H1 (cell line): ENCODE measurements around the gene ARHGAP15. TPM values are rescaled to one million over a fixed set of nuclear protein-coding genes. Genes with fewer than 3 reads are reported as not detected.

Experiments
- CTCF ChIA-PET: fragments of 300-600 bp; sonication (Branson Sonifier 250); formaldehyde crosslinking; loops from one replicate; lab custom pipeline; 2021; ENCODE audit not compliant: partially characterized antibody; lab: Charles Lee
- POLR2A ChIA-PET: fragments of 300-600 bp; sonication (Branson Sonifier 250); formaldehyde crosslinking; loops from one replicate; lab custom pipeline; 2021; ENCODE audit warnings: inconsistent platforms; ENCODE audit not compliant: partially characterized antibody; lab: Charles Lee
- DNase-seq, 2 experiments: peaks; one replicate each; pipeline versions ENCODE4 v3.0.0 to v3.0.0-alpha.2; 2010 to 2022; ENCODE audit warnings: low spot score in 2 of 2, low read depth in 1 of 2, mixed read lengths in 1 of 2
- FAIRE-seq: peaks from 2 replicates; lab custom pipeline; 2011; peaks lifted over from hg19 to GRCh38; lab: Jason Lieb, UNC
- H2AFZ ChIP-seq: 2 replicates; pipeline ENCODE4 v1.8.1; 2012; ENCODE audit warnings: low read length, inconsistent platforms
- H2AK5ac ChIP-seq: 2 replicates; pipeline ENCODE4 v1.6.1; 2013; ENCODE audit warnings: low read depth, low read length
- H2BK120ac ChIP-seq: replicated peaks from 2 replicates; pipeline ENCODE3; 2013; ENCODE audit warnings: low read depth, low read length, inconsistent platforms
- H2BK12ac ChIP-seq: 2 replicates; pipeline ENCODE4 v1.6.1; 2013; ENCODE audit warnings: low read depth, low read length
- H2BK15ac ChIP-seq: 2 replicates; pipeline ENCODE4 v1.6.1; 2013; ENCODE audit warnings: low read length
- H2BK20ac ChIP-seq: 2 replicates; pipeline ENCODE4 v1.6.1; 2013; ENCODE audit warnings: low read length
- H2BK5ac ChIP-seq: 2 replicates; pipeline ENCODE4 v1.6.1; 2013; ENCODE audit warnings: low read depth, low read length
- H3K14ac ChIP-seq: 2 replicates; pipeline ENCODE4 v1.6.1; 2013; ENCODE audit warnings: inconsistent platforms; ENCODE audit not compliant: insufficient read length
- H3K18ac ChIP-seq: 2 replicates; pipeline ENCODE4 v1.6.1; 2013; ENCODE audit warnings: low read length; ENCODE audit errors: extremely low read depth
- H3K23ac ChIP-seq: 2 replicates; pipeline ENCODE4 v1.6.1; 2013; ENCODE audit warnings: inconsistent platforms; ENCODE audit not compliant: insufficient read length
- H3K23me2 ChIP-seq: 2 replicates; pipeline ENCODE4 v1.6.1; 2013; ENCODE audit warnings: low read depth, low read length
- H3K27ac ChIP-seq: 2 replicates; pipeline ENCODE4 v1.6.1; 2011; ENCODE audit warnings: low read depth, low read length, inconsistent platforms
- H3K27me3 ChIP-seq, 4 experiments: replicated peaks in 1 of 4; 1 replicate in 1 of 4; 2 replicates in 3 of 4; pipeline versions ENCODE4 v1.6.1 to v1.8.1; 2011 to 2013; ENCODE audit warnings: low read length in 3 of 4, mild to moderate bottlenecking in 3 of 4, inconsistent platforms in 2 of 4, mixed read lengths in 2 of 4, moderate library complexity in 1 of 4; ENCODE audit not compliant: control insufficient read depth in 3 of 4, insufficient read depth in 3 of 4; ENCODE audit errors: extremely low read depth in 1 of 4
- H3K36me3 ChIP-seq, 4 experiments: 2 replicates each; pipeline versions ENCODE4 v1.6.1 to v1.8.1; 2011 to 2013; ENCODE audit warnings: mild to moderate bottlenecking in 4 of 4, low read length in 3 of 4, moderate library complexity in 2 of 4, control low read depth in 1 of 4, inconsistent platforms in 1 of 4; ENCODE audit not compliant: insufficient read depth in 4 of 4, control insufficient read depth in 2 of 4
- H3K4ac ChIP-seq: replicated peaks from 2 replicates; pipeline ENCODE3; 2013; ENCODE audit warnings: low read length, low read depth, mixed read lengths, inconsistent platforms; ENCODE audit not compliant: insufficient read length
- H3K4me1 ChIP-seq, 4 experiments: replicated peaks in 1 of 4; 1 replicate in 1 of 4; 2 replicates in 3 of 4; pipeline versions ENCODE4 v1.6.1 to v1.8.1; 2011 to 2013; ENCODE audit warnings: low read length in 3 of 4, inconsistent platforms in 2 of 4, mixed read lengths in 1 of 4; ENCODE audit not compliant: insufficient read depth in 4 of 4, control insufficient read depth in 3 of 4
- H3K4me2 ChIP-seq, 2 experiments: 2 replicates each; pipeline versions ENCODE4 v1.6.1 to v1.8.1; 2011 to 2013; ENCODE audit warnings: low read depth in 2 of 2, low read length in 2 of 2, control low read depth in 1 of 2, inconsistent platforms in 1 of 2, mild to moderate bottlenecking in 1 of 2; ENCODE audit not compliant: insufficient read depth in 1 of 2
- H3K4me3 ChIP-seq, 4 experiments: fragments of 200-600, 300-600 bp in 1 of 4; sonication (generic), shearing (Covaris generic), sonication (Bioruptor Twin) in 1 of 4; 2 replicates each; pipeline versions ENCODE4 v1.5.1 to v1.8.1; 2011 to 2016; ENCODE audit warnings: low read length in 4 of 4, low read depth in 3 of 4, control low read depth in 2 of 4, inconsistent platforms in 2 of 4, mild to moderate bottlenecking in 2 of 4, mixed read lengths in 1 of 4, moderate library complexity in 1 of 4; ENCODE audit not compliant: insufficient read depth in 2 of 4; ENCODE audit errors: extremely low read depth in 1 of 4
- H3K56ac ChIP-seq: replicated peaks from 2 replicates; pipeline ENCODE3; 2013; ENCODE audit warnings: low read depth, mild to moderate bottlenecking, mixed read lengths, low read length, inconsistent platforms; ENCODE audit not compliant: insufficient read length
- H3K79me1 ChIP-seq: 2 replicates; pipeline ENCODE4 v1.6.1; 2013; ENCODE audit warnings: low read depth, low read length, control low read depth
- H3K79me2 ChIP-seq, 2 experiments: 2 replicates each; pipeline versions ENCODE4 v1.6.1 to v1.8.1; 2012 to 2013; ENCODE audit warnings: low read length in 2 of 2, mild to moderate bottlenecking in 2 of 2, inconsistent platforms in 1 of 2; ENCODE audit not compliant: insufficient read depth in 2 of 2, control insufficient read depth in 1 of 2
- H3K9ac ChIP-seq, 4 experiments: replicated peaks in 1 of 4; 1 replicate in 1 of 4; 2 replicates in 3 of 4; pipeline versions ENCODE4 v1.6.1 to v1.8.1; 2011 to 2013; ENCODE audit warnings: low read depth in 3 of 4, low read length in 3 of 4, control low read depth in 2 of 4, mild to moderate bottlenecking in 2 of 4, moderate library complexity in 2 of 4, inconsistent platforms in 1 of 4; ENCODE audit errors: extremely low read depth in 1 of 4
- H3K9me3 ChIP-seq, 2 experiments: 2 replicates each; pipeline versions ENCODE4 v1.6.1 to v1.8.1; 2012 to 2013; ENCODE audit warnings: mild to moderate bottlenecking in 2 of 2, moderate library complexity in 2 of 2, control low read depth in 1 of 2, inconsistent platforms in 1 of 2, low read depth in 1 of 2, low read length in 1 of 2, mixed read lengths in 1 of 2; ENCODE audit not compliant: insufficient read depth in 2 of 2
- H4K20me1 ChIP-seq, 2 experiments: replicated peaks in 1 of 2; 2 replicates each; pipeline versions ENCODE3 to v1.8.1; 2011 to 2013; ENCODE audit warnings: inconsistent platforms in 2 of 2, low read length in 2 of 2, mild to moderate bottlenecking in 1 of 2; ENCODE audit not compliant: insufficient read depth in 2 of 2, control insufficient read depth in 1 of 2
- H4K5ac ChIP-seq: 2 replicates; pipeline ENCODE4 v1.6.1; 2013; ENCODE audit warnings: low read length, low read depth, mixed read lengths, inconsistent platforms; ENCODE audit not compliant: insufficient read length
- H4K8ac ChIP-seq: 2 replicates; pipeline ENCODE4 v1.8.0; 2013; ENCODE audit warnings: mild to moderate bottlenecking, moderate library complexity, low read length, inconsistent platforms; ENCODE audit not compliant: insufficient read depth; ENCODE audit errors: extremely low read depth
- H4K91ac ChIP-seq: replicated peaks from 2 replicates; pipeline ENCODE3; 2013; ENCODE audit warnings: low read length, mixed read lengths, inconsistent platforms; ENCODE audit not compliant: insufficient read length
- CBX8 ChIP-seq: fragments of 300-800, 300-1000 bp; sonication (generic); IDR thresholded peaks from 2 replicates; pipeline ENCODE4 v1.7.1; 2016; ENCODE audit warnings: low read depth, low read length, borderline replicate concordance
- HDAC2 ChIP-seq, 2 experiments: fragments of 300-600 bp in 1 of 2; sonication (generic) in 1 of 2; IDR thresholded peaks; 2 replicates each; pipeline ENCODE4 v1.6.1; 2011 to 2012; ENCODE audit warnings: low read depth in 2 of 2, low read length in 2 of 2, mild to moderate bottlenecking in 2 of 2, moderate library complexity in 2 of 2, borderline replicate concordance in 1 of 2, inconsistent platforms in 1 of 2
- KDM1A ChIP-seq: fragments of 200-600, 300-600 bp; sonication (generic); IDR thresholded peaks from 2 replicates; pipeline ENCODE4 v1.7.1; 2016; ENCODE audit warnings: mild to moderate bottlenecking, low read length, borderline replicate concordance
- NANOG ChIP-seq: IDR thresholded peaks from 2 replicates; pipeline ENCODE4 v1.6.1; 2011; ENCODE audit warnings: low read length, low read depth, mild to moderate bottlenecking, inconsistent platforms; ENCODE audit not compliant: insufficient read depth, poor library complexity, severe bottlenecking
- PHF8 ChIP-seq: fragments of 200-600 bp; sonication (generic); conservative IDR thresholded peaks from 2 replicates; pipeline ENCODE4 v1.7.1; 2012; ENCODE audit warnings: low read depth, mild to moderate bottlenecking, inconsistent platforms, low read length, moderate library complexity
- POLR2A ChIP-seq, 2 experiments: IDR thresholded peaks; 1 replicate in 1 of 2; 2 replicates in 1 of 2; pipeline ENCODE4 v1.6.1; 2011; ENCODE audit warnings: low read depth in 2 of 2, low read length in 2 of 2, mild to moderate bottlenecking in 2 of 2; ENCODE audit errors: control extremely low read depth in 1 of 2
- POLR2AphosphoS5 ChIP-seq: IDR thresholded peaks from 2 replicates; pipeline ENCODE4 v1.6.1; 2011; ENCODE audit warnings: low read depth, low read length
- POU5F1 ChIP-seq: IDR thresholded peaks from 2 replicates; pipeline ENCODE4 v1.6.1; 2011; ENCODE audit warnings: low read depth, mild to moderate bottlenecking, low read length, moderate library complexity
- RNF2 ChIP-seq: fragments of 200-900, 300-1000 bp; sonication (generic); IDR thresholded peaks from 2 replicates; pipeline ENCODE4 v1.7.1; 2016; ENCODE audit warnings: borderline replicate concordance, low read depth, mild to moderate bottlenecking, antibody characterized with exemption, low read length; ENCODE audit not compliant: poor library complexity, severe bottlenecking; ENCODE audit errors: missing control alignments
- SP2 ChIP-seq: IDR thresholded peaks from 2 replicates; pipeline ENCODE4 v1.6.1; 2012; ENCODE audit warnings: mild to moderate bottlenecking, low read length, inconsistent platforms
- YY1 ChIP-seq: IDR thresholded peaks from 2 replicates; pipeline ENCODE4 v1.6.1; 2011; ENCODE audit warnings: low read depth, mild to moderate bottlenecking, low read length
- ZNF274 ChIP-seq: IDR thresholded peaks from 2 replicates; pipeline ENCODE4 v1.7.0; 2012; ENCODE audit warnings: low read length, borderline replicate concordance; ENCODE audit errors: extremely low read depth
- WGBS, 2 experiments: shearing (Covaris generic) in 1 of 2; methylation state at CpG; one replicate each; pipeline versions ENCODE4 v1.1.6 to v1.1.7; 2013 to 2015; ENCODE audit warnings: low lambda C conversion rate in 2 of 2, mixed read lengths in 2 of 2, inconsistent platforms in 1 of 2, low coverage in 1 of 2, missing lambda C conversion rate in 1 of 2; ENCODE audit not compliant: insufficient replicate concordance in 2 of 2, insufficient coverage in 1 of 2, insufficient read length in 1 of 2; ENCODE audit errors: extremely low coverage in 1 of 2, missing lambda C conversion rate in 1 of 2; 5-methylcytosine and 5-hydroxymethylcytosine counted together
- polyA plus RNA-seq, 7 experiments: library from polyadenylated mRNA; depleted of rRNA in 3 of 7; stranded (reverse) in 5 of 7; unstranded in 2 of 7; fragments of >200 nt in 5 of 7; fragments of 200-250 nt in 2 of 7; gene quantifications; 1 replicate in 5 of 7; 2 replicates in 1 of 7; 4 replicates in 1 of 7; pipeline versions ENCODE4 v1.2.1 to v1.2.3, GENCODE V29; 2011 to 2013; ENCODE audit warnings: missing spikeins in 2 of 7, mixed read lengths in 2 of 7
- total RNA-seq: library from RNA; stranded (reverse); fragmentation: NEBNext Ultra II Directional; extraction: Animal tissue kit (Norgen Biotek cat#: 25700); gene quantifications from 2 replicates; pipeline ENCODE4 v1.2.1, GENCODE V29; 2021
- TF ChIP-seq, protein P1 (sequence below): IDR thresholded peaks from 2 replicates; pipeline ENCODE4 v1.6.1; 2012; ENCODE audit warnings: inconsistent platforms
- TF ChIP-seq, protein P2 (sequence below): IDR thresholded peaks from 2 replicates; pipeline ENCODE4 v1.6.1; 2011; ENCODE audit warnings: low read depth, mild to moderate bottlenecking, low read length; ENCODE audit not compliant: insufficient read depth

ARHGAP15 gene
- total and polyA plus RNA-seq, 2 of the 8 experiments (the other 6 are each of a cell fraction or from before 2014, with no cell fraction given) = not detected

DNA sequence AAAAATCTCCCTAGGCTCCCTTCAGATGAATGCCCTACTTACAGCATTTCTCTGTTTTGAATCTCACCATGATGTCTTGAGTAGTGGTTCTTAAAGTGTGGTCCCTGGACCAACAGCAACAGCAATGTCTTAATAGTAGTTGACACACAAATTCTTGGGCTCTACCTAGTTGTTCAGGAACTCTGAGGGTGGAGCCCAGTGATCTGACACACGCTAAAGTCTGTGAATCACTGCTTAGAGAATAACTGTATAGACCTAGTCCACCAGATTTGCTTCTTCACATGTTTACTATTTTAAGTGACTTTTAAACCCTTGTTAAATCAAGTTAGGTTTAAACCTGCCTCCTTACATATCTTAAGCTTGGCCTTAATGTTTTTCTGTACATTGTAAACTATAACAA is 47.6 kb upstream of the ARHGAP15 start:
- Histone ChIP-seq H3K23me2 (no peaks in the 10 kb centered on the region), H2BK20ac (no peak overlapping the region), H3K79me1 (no peaks in the 10 kb centered on the region), H2BK15ac (no peak overlapping the region), H4K8ac (no peak overlapping the region), H3K36me3 (no peaks in the 10 kb centered on the region), H4K20me1 (no peaks in the 10 kb centered on the region), H4K5ac (no peak overlapping the region), H2BK120ac (no peak overlapping the region), H3K9me3 (peaks cover 0 to under 1% of the 10 kb centered on the region in 2 experiments; a peak in 2 of 4 replicates), H3K4me3 (no peak overlapping the region), H3K23ac (no peak overlapping the region), H3K4me1 (no peaks in the 10 kb centered on the region), H3K27ac (no peak overlapping the region), H2BK5ac (no peak overlapping the region), H3K4ac (no peak overlapping the region), H2BK12ac (no peak overlapping the region), H4K91ac (no peak overlapping the region), H3K9ac (no peak overlapping the region), H3K79me2 (no peaks in the 10 kb centered on the region), H2AFZ (no peak overlapping the region), H3K18ac (no peak overlapping the region), H3K14ac (no peak overlapping the region), H3K27me3 (no peaks in the 10 kb centered on the region), H3K56ac (no peak overlapping the region), H3K4me2 (no peak overlapping the region), H2AK5ac (no peak overlapping the region)
- ChIA-PET CTCF (no interaction called here), POLR2A (no interaction called here)
- WGBS, 2 experiments = 95% methylated on average over 1 of the region's 1 CpG; no CpG with 5 or more reads in 1 of the 2 experiments
- DNase-seq (no peak), FAIRE-seq (no peak)
- TF ChIP-seq CBX8 = no peak
- no peak for TF ChIP-seq HDAC2 (IDR thresholded peaks at IDR 0.05; ENCODE audit: borderline replicate concordance in 1 of 2, low read depth in 2 of 2, low read length in 2 of 2)
- no peak for TF ChIP-seq NANOG
- TF ChIP-seq POLR2A (IDR thresholded peaks at IDR 0.05; ENCODE audit: control extremely low read depth in 1 of 2, low read depth in 2 of 2, low read length in 2 of 2) = no peak
- TF ChIP-seq POLR2AphosphoS5 = no peak
- TF ChIP-seq PHF8 = no peak
- no peak for TF ChIP-seq RNF2
- no peak for TF ChIP-seq YY1
- TF ChIP-seq, protein P1, sequence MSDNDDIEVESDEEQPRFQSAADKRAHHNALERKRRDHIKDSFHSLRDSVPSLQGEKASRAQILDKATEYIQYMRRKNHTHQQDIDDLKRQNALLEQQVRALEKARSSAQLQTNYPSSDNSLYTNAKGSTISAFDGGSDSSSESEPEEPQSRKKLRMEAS = no peak
- no peak for TF ChIP-seq ZNF274
- TF ChIP-seq POU5F1 = no peak
- no peak for TF ChIP-seq SP2
- TF ChIP-seq KDM1A = no peak
- TF ChIP-seq, protein P2, sequence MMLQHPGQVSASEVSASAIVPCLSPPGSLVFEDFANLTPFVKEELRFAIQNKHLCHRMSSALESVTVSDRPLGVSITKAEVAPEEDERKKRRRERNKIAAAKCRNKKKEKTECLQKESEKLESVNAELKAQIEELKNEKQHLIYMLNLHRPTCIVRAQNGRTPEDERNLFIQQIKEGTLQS = no peak
